ENCODE data around the gene PPM1M.
A peak's percentile ranks its signal among the peaks of the same experiment; 100 is the strongest.

Gene PPM1M

DNA sequence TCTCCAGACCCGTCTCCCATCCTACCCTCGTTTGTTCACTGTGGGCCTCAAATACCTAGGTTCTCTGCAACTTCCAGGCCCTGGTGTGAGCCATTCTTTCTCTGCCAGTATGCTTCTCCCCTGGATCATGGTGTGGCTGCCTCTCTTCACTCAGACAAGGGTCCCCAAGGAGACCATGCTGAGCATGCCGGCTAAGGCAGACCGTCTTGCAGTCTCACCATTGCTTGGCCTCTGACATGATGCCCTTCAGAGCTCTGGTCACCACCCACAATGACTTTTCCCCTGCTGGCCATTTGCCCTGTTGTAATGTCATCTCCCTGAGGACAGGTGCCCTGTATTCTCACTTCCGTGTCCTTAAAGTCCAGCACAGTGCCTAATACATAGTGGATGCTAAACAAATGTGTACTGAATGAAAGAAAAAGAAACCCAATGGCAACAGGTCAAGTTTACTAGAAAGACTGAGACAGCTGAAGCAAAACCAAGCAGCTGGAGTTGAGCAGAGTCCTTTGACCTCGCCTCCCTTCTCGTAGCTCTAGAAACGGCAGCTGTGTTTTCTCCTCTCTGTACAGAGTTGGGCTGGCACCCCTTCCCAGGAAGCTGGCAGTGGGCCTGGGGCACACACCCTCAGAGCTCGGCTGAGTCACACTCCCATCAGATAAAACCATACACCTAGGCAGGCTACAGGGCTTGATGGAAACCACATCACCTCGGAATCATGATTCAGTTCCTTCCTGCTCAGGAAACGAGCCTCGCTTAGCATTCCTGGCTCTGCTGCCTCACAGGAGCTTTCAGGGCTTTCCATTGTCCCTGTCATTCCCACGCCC, 28.8 kb upstream of the PPM1M start:
- peak; percentile 39 for DNase-seq

DNA sequence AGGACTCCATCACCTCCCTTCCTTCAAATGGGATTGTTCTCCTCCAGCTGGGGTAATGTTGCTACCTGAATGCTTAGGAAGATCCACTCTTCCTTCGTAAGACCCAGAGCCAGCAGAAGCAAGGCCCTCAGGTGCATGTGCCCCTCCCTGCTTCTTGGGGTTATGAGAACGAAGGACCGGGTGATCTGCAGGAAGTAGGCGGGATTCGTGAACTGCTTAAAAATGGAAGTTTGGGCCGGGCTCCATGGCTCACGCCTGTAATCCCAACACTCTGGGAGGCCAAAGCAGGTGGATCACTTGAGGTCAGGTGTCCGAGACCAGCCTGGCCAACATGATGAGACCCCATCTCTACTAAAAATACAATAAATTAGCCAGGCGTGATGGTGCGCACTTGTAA, 28.2 kb upstream of the PPM1M start:
- DNase-seq: no peak

DNA sequence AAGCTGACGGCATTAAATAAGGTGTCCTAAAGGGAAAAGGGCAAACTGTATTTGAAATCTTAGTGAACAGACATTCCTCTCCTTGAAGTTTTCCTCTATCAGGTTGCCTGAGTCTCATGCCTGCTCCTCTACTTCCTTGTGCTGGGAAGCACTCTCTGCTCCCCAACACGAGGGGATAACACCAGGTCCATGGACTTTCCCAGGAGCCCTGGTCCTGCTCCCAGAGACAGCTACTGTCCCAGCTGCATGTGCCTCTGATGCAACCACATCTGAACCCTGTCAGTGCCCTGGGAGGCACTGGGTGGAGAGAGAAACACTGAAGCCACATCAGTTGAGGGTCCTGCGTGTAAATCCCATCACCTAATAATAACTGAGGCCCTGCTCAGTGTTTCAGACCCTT, 27.5 kb upstream of the PPM1M start:
- no peak for DNase-seq

DNA sequence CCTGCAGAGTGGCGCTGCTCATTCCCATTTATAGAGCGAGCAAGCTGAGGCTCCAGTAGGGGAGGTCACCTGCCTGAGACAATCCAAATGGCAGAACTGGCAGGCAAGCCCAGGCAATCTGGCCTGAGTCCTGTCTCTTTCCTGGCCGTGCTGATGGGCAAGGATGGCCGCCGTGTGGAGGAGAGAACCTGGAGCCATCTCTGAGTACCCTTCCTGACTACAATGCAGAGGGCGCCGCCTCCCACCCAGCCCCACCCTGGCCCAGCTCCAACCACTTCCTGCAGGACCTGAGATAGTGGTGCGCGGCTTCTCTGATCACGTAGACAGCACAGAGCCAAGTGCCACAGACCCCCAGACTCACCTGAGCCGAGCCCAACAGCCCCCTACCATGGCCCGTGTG, 27.1 kb upstream of the PPM1M start:
- DNase-seq: no peak

DNA sequence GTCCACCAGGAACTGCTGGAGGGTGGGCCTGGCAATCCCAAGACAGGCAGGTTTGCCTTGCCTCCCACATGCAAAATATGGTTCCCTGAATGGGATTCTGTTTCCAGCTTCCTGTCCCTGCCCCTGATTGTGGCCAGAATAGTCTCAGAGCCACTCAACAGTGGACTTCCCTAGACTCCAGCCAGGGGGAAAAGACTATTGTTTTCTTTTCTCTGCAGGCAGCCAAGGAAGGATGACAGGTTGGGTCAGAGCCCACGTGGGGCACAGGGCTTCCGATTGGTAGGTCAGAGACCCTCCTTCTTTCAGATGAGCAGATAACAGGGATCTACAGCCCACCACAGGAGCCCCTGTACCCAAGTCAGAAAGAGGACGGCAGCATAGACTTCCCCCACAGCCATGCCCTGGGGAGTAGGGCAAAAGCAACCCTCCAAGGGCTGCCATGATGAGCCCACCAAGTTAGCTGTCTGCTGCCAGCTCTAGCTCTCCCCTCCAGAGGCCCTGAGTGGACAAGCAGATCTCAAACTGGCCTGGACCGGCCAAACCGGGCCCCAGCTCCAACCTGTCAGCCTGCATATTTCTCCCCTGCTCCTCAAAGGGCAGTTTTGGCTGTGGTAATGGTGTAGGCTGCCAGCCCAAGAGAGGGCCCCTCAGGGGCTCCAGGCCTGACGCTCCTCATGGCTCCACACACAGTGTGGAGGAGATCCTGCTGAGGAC, 26.5 kb upstream of the PPM1M start:
- DNase-seq: no peak

DNA sequence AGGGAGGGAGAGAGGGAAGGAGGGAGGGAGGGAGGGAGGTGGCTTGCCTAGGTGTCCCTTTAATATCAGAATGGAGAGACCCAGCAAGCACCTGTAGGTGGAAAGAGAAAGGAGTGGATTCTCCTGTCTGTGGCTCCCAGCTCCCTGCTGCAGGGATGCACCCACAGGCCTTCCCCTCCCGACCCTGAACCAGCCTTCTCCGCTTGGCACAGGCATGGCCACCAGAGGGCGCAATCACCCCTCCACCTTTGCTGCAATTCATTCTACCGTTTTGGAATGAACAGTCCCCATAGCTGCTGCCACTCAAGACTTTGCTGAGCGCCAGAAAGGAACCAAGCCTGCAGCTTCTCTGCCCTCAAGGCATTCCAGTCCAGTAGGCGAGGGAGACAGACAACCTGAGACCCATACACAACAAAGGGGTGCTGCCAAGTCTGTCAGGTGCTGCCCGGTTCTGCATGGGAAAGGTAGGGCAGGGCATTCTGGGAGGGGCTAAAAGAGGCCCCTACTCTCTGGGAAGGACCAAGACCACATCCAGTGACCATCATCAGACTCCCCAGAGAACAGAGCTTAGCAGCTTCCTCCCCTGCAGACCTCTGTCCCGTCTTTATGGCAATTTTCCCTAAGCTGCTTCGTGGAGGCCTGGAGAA, 25.1 kb upstream of the PPM1M start:
- DNase-seq: peak; percentile 64

DNA sequence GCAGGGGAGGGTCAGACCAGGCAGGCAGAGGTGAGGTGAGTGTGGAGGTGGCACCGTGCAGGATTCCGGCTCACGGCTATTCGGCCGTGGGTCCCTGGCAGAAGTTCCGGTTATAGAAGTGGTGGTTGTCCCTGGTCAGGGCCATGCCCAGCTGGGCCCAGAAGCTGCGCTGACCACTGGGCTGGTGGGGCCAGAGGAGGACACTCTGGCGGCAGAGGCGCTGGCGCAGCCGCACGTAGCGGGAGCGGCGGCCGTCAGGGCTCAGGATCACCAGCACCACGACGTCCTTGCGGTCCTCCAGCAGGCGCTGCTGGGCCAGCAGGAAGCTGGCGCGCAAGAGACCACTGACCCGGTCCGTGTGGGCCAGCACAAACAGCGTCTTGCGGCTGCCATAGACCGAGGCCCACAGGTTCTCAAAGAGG, 24.4 kb upstream of the PPM1M start:
- no peak for DNase-seq

DNA sequence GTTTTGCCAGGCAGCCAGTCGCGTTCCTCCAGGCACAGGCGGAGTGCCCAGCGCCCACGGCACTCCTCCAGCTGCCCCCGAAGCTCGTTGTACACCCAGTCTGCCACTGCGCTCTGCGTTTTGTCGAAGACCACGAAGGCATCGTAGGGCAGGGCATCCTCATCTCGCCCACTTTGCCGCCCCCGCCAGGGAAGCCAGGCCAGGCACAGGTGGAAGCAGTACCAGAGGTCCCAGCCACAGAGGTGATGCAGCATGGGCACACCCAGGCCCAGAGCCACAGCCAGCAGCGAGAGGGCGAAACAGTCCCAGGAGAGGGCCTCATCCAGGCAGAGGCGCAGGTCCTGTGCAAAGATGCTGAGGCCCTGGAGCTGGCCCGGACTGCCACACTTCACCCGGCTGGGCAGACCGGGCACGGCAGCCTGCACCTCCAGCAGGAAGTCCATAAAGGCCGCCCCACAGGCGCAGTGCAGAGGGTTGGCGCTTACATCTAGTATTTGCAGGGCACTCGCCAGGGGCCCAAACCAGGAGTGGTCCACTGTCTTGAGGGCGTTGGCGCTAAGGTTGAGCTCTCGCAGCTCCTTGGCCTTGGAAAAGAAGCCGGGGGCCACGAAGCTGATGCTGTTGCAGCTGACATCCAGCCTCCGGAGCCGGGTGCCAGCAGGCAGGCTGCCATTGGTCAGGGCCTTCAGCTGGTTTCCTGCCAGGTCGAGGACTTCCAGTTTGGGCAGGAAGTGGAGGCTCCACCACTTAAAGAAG, 23.8 kb upstream of the PPM1M start:
- DNase-seq: no peak

DNA sequence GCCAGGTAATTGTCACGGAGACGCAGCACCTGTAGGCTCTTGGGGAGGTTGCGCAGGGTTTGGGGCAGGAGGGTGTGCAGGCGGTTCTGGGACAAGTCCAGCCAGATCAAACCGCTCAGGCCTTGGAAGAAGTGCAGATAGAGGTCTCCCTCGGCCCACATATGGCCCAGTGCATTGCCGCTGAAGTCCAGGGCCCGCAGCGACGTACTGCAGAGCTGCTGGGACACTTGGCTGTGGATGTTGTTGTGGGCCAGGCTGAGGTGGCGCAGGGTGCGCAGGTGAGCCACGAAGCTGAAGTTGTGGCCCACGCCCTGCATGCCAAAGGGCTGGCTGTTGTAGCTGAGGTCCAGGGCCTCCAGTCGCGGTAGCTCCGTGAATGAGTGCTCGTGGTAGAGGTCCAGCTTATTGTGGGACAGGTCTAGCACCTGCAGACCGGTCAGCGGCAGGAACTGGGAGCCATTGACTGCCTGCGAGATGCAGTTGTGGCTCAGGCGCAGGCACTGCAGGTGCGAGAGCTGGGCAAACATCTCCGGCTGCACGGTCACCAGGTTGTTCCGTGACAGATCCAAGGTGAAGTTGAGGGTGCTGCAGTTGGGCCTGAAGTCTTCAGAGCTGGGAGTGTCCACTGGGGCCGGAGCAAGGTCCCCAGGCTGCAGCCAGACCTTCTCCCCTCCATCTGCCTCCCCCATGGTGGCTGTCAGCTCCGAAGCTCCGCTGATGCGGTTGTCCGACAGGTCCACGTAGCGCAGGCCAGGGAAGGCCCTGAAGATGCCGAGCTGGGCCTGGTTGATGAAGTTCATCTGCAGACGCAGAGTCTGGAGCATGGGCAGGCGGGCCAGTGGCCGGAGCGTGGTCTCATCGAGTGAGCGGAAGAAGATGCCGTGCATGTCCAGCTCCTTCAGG, 23.0 kb upstream of the PPM1M start:
- DNase-seq: no peak

DNA sequence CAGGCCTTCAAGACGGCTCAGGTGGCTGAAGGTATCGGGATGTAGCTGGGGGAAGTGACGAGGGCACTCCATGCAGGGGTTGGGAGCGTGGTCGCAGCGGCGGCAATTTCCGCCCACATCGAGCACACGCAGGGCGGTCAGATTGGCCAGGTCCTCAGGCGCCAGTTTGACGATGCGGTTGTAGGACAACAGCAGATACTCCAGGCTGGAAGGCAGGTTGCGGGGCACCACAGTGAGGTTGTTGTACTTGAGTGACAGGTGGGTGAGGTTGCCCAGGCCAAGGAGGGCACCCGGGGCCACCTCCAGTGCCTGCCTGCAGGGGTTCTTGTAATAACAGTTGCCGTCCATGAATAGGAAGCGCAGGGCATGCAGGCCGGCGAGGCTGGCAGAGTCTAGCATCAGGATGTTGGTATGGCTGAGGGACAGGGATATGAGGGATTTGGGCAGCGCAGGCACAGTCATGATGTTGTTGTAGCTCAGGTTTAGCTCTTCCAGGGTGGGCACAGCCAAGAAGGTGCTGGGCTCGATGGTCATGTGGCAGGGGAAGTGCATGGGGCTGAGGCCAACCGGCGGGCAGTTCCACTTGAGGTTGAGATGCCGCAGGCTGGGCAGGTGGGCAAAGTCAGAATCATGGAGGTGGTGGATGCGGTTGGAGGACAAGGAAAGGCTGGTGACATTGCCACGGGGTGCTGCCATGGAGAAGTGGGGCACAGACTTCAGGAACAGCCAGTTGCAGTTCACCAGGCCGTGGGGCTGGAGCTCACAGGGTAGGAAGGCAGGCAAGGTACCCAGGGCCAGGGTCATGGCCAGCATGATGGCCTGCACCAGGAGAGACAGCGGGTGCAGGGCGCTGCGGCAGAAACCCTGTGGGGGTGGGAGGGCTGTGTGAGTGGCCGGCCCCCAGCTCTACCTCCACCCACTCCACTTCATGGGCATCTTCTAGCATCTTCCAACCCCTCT, 21.8 kb upstream of the PPM1M start:
- no peak for DNase-seq

DNA sequence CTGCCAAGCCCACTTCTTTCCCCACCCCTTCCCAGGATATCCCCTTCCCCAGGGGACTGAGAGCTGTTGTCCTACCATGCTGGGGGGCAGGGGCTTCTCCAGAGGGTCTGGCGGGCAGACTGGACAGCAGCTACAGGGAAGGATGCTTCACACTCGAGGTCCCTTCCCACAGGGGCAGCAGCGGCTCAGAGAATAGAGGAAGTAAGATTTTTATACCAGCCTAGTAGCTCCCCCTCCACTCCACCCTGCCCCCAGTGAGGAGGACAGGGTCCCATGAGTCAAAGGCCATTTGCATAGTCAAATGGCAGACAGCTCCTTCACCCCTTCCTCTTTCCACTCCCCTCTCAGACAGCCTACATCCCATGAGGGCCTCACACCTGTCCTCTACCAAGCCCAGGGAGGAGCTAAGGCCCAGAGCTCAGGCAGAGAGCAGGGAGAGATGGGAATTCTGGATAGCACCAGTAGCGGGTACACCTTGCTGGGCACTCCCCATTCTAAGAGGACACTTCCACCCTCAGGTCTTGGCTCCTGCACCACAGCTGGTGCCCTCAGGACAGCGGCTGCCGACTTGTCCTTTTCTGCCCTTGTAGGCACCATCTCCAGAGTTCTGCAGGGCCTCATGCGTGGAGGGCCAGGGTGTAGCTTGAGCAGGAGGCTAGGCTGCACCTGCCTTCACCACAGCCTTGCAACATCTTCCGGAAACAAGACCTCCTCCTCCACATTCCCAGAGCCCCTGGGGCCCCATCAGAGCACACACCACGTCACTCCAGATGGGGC, 19.9 kb upstream of the PPM1M start, which contains the start of gene TLR9:
TLR9 (minus strand) TSS at position 194 of the 777 bp plus-strand sequence; CDS start at position 78, 116 bp downstream.
- no peak for DNase-seq

DNA sequence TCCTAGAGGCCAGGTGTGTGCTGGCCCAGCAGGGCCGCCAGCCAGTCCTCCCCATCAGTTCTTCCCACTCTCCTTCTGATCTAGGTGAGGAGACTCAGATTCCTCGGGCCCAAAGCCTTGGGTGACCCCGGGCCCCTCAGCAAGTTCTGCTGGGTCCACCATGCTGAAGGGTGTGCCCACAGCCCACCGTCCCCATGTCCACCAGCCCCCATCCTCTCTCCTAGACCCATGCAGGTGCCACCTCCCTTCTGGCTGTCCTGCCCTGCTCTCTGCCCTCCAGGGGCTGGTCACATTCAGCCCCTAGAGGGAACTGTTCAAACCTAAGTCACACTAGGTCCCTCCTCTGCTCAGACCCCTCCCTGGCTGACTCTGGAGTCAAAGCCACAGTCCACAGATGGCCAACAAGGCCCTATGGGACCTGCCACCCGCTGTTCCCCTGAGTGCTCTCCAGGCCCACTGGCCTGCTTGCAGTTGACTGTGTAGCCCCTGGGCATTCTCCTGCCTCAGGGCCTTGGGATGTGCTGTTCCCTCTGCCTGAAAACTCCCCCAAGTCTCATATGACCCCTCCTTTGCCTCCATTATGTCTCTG, 19.2 kb upstream of the PPM1M start:
- DNase-seq: no peak

DNA sequence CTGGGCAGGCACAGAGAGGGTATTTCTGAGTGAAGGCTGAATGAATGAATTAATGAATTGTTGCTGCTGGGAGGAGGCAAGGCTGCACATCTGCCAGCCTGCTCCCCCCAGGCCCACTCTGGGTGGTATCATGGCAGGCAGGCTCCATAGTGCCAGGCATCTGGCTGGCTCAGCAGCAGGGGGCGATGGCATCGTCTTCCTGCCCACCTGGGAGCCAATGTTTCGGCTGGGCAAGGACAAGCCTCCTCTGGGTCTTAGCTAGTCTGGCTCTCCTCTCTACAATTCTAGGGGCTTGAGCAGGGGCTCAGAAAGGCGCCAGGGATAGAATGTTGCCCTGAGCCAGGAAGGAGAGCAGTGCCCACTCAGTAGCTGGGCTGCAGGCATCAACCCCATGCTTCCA, 18.4 kb upstream of the PPM1M start:
- no peak for DNase-seq

DNA sequence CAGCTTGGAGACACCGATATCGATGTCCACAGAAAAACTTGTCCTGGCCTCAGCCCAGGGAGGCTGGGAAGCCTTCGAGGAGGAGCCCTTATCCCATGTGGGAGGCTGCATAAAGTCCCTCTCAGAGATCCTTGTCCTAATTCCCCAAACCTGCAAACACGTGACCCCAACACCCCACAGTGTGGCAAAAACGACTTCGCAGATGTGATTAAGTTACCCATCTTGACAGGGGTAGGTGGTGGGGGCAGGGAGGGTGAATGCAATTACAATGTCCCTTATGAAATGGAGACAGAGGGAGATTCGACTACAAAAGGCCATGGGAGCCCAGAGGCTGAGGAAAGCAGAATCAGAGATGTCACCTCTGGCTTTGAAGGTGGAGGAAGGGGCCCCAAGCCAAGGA, 17.8 kb upstream of the PPM1M start:
- no peak for DNase-seq

DNA sequence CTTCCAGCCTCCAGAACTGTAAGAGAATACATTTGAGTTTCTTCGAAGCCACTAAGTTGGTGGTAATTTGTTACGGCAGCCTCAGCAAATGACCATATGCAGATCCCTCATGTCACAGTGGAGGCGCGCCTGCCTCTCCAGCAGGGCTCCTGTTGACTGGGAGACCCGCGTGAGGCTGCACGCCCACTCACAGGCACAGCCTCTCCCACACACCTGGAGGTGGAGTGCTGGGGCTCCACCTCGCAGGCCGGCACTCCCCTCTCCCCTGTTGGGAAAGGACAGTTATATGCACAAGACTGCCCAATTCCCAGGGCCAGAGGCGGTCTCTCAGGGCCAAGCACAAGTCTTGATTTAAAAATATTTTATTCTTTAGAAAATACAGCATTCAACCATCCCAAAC, 17.3 kb upstream of the PPM1M start:
- DNase-seq: no peak

DNA sequence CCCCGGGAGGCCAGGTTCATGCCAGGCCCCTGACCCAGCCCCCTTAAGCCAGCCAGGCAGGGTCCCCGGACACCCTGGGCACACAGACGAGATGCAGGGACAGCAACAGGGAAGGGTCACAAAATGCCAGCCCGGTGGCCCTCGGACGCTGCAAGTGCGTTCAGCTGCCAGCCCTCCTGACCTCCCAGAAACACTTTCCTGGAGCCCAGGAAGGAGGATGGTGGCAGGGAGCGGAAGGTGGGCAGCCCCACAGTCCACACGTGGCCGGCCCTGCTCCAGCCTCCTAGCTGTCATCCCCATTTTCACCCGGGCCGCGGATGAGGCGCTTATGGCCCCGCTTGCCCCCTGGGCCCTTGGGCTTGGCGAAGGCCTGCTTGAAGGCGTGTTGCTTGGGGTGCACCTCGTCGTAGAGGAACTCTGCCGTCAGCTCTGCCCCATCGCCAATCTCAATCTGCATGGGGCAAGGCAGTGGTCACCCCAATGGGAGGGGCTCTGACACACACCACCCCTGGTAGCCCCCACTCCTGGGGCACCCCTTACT, 16.7 kb upstream of the PPM1M start:
- DNase-seq: no peak

DNA sequence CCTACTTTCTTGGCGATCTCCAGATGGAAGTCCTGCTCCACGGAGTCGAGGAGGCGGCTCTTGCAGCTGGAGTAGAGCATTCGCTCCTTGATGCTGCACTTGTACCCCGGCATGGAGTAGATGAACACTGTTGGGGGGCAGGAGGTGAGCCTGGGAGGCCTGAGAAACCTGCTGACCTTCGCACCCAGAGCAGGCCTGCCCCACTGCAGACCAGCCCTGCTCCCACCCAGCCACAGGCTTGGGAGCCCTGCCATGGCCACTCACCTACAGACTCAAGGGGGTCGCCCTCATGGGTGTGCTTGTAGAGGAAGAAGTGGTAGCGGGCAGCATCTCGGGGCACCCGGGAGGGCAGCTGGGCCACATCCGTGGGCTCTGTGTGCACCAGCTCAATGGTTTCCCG, 15.9 kb upstream of the PPM1M start:
- no peak for DNase-seq

DNA sequence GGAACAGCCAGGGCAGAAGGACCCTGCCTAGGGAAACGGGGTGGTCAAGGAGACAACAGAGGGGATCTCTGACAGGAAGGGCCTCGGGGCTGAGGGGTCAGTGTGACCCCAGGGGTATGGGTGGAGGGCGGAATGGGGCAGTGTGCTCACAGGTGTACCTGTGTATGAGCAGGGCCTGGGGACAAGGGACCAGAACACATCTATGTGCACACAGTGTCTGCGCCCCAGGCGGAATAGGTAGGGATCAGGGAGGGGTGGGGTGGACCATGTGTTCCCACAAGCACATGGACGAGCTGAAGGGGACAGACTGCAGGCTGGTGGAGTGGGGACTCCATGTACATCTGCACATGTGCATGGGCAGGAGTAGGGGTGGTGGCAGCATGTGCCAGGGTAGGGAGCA, 15.1 kb upstream of the PPM1M start:
- no peak for DNase-seq

DNA sequence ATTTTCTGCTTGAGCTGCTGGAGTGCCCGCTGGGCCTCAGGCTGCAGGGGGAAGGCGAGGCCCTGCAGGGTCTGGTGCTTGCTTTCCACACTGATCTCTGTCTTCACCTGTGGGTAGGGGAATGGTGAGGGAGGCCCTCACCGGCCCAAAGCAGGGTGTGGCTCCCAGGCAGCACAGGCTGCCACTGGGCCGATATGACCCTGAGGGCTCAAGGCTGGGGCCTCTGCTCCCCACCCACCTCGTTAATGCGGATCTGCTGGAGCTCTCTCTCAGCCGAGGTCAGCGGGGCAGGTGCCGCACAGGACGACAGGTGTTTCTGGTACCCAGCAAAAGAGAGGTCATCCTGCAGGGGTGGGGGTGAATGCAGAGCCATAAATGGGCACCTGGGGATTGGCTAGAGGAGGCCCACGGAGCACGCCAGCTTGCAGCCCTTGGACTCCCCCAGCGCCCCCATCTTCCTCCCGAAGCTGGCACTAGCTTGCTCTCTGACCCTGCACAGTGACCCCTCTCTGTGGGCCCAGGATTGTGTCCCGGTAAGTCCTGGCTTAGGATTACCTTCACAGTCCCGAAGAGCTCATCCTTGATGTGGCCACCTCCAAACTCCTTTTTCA, 14.6 kb upstream of the PPM1M start:
- DNase-seq: no peak

Data from fibroblast of skin of abdomen (primary cell).